Measurements from ENCODE around the gene PNMA1. TPM values are rescaled to one million over a fixed set of nuclear protein-coding genes. Genes with fewer than 3 reads are reported as not detected.

Gene PNMA1
- total and polyA plus RNA-seq, 2 of the 13 experiments (the other 11 are each of a cell fraction or from before 2014, with no cell fraction given): 7.0 to 8.3 TPM

DNA sequence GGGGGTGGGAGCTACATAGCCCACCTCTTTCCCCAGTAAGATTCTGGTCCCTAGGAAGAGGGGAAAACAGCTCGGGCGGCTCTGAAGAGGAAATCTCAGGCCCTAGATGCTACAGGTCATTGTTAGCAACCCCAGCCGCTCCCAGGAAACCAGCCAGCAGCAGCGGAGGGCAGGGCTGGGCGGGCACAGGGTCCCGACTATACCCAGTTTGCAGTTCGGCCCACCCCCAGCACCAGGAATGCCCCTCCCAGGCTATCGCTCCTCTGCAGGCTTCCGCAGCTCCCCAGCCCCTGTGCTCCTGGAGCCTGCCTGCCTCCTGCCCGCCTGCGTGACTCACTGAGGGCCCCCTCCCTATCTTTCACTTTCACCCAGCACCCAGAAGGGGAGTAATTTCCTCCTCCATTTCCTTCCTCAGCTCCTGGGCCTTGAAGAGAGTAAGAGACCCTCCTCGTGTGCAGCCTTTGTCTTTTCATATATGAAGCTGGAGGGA, 27.2 kb upstream of the PNMA1 start (continued):
- TF ChIP-seq, protein P1, sequence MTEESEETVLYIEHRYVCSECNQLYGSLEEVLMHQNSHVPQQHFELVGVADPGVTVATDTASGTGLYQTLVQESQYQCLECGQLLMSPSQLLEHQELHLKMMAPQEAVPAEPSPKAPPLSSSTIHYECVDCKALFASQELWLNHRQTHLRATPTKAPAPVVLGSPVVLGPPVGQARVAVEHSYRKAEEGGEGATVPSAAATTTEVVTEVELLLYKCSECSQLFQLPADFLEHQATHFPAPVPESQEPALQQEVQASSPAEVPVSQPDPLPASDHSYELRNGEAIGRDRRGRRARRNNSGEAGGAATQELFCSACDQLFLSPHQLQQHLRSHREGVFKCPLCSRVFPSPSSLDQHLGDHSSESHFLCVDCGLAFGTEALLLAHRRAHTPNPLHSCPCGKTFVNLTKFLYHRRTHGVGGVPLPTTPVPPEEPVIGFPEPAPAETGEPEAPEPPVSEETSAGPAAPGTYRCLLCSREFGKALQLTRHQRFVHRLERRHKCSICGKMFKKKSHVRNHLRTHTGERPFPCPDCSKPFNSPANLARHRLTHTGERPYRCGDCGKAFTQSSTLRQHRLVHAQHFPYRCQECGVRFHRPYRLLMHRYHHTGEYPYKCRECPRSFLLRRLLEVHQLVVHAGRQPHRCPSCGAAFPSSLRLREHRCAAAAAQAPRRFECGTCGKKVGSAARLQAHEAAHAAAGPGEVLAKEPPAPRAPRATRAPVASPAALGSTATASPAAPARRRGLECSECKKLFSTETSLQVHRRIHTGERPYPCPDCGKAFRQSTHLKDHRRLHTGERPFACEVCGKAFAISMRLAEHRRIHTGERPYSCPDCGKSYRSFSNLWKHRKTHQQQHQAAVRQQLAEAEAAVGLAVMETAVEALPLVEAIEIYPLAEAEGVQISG (CRISPR knock-in tag; IDR thresholded peaks at IDR 0.05): no peak
- TF ChIP-seq ZNF143 (CRISPR knock-in tag; IDR thresholded peaks at IDR 0.05) (0 out of 2 replicates have a peak, but pooled peaks have one; percentile 43), HNRNPK (IDR thresholded peaks at IDR 0.05; ENCODE audit: low read depth, low read length, poor library complexity, severe bottlenecking) (no peak), MED13 (CRISPR knock-in tag; IDR thresholded peaks at IDR 0.05) (no peak), ZNF549 (CRISPR knock-in tag; IDR thresholded peaks at IDR 0.05) (no peak), ZNF891 (CRISPR knock-in tag; IDR thresholded peaks at IDR 0.05) (no peak), ZNF326 (CRISPR knock-in tag; IDR thresholded peaks at IDR 0.05; ENCODE audit: borderline replicate concordance) (no peak), ZNF430 (CRISPR knock-in tag; IDR thresholded peaks at IDR 0.05) (no peak), CREM (IDR thresholded peaks at IDR 0.05) (no peak), CREM (CRISPR knock-in tag; IDR thresholded peaks at IDR 0.05) (no peak), ZBTB7B (CRISPR knock-in tag; IDR thresholded peaks at IDR 0.05) (no peak), ZNF121 (CRISPR knock-in tag; IDR thresholded peaks at IDR 0.05) (no peak), SOX5 (CRISPR knock-in tag; IDR thresholded peaks at IDR 0.05; ENCODE audit: borderline replicate concordance) (0 out of 2 replicates have a peak, but pooled peaks have one; percentile 7), ZNF878 (CRISPR knock-in tag; IDR thresholded peaks at IDR 0.05) (no peak), RBFOX2 (IDR thresholded peaks at IDR 0.05; ENCODE audit: low read depth, low read length) (no peak), GABPB1 (CRISPR knock-in tag; IDR thresholded peaks at IDR 0.05) (no peak)
- TF ChIP-seq, protein P2, sequence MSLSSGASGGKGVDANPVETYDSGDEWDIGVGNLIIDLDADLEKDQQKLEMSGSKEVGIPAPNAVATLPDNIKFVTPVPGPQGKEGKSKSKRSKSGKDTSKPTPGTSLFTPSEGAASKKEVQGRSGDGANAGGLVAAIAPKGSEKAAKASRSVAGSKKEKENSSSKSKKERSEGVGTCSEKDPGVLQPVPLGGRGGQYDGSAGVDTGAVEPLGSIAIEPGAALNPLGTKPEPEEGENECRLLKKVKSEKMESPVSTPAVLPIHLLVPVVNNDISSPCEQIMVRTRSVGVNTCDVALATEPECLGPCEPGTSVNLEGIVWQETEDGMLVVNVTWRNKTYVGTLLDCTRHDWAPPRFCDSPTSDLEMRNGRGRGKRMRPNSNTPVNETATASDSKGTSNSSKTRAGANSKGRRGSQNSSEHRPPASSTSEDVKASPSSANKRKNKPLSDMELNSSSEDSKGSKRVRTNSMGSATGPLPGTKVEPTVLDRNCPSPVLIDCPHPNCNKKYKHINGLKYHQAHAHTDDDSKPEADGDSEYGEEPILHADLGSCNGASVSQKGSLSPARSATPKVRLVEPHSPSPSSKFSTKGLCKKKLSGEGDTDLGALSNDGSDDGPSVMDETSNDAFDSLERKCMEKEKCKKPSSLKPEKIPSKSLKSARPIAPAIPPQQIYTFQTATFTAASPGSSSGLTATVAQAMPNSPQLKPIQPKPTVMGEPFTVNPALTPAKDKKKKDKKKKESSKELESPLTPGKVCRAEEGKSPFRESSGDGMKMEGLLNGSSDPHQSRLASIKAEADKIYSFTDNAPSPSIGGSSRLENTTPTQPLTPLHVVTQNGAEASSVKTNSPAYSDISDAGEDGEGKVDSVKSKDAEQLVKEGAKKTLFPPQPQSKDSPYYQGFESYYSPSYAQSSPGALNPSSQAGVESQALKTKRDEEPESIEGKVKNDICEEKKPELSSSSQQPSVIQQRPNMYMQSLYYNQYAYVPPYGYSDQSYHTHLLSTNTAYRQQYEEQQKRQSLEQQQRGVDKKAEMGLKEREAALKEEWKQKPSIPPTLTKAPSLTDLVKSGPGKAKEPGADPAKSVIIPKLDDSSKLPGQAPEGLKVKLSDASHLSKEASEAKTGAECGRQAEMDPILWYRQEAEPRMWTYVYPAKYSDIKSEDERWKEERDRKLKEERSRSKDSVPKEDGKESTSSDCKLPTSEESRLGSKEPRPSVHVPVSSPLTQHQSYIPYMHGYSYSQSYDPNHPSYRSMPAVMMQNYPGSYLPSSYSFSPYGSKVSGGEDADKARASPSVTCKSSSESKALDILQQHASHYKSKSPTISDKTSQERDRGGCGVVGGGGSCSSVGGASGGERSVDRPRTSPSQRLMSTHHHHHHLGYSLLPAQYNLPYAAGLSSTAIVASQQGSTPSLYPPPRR (CRISPR knock-in tag; IDR thresholded peaks at IDR 0.05; ENCODE audit: borderline replicate concordance): 0 out of 2 replicates have a peak, but pooled peaks have one; percentile 17
- TF ChIP-seq, protein P3, sequence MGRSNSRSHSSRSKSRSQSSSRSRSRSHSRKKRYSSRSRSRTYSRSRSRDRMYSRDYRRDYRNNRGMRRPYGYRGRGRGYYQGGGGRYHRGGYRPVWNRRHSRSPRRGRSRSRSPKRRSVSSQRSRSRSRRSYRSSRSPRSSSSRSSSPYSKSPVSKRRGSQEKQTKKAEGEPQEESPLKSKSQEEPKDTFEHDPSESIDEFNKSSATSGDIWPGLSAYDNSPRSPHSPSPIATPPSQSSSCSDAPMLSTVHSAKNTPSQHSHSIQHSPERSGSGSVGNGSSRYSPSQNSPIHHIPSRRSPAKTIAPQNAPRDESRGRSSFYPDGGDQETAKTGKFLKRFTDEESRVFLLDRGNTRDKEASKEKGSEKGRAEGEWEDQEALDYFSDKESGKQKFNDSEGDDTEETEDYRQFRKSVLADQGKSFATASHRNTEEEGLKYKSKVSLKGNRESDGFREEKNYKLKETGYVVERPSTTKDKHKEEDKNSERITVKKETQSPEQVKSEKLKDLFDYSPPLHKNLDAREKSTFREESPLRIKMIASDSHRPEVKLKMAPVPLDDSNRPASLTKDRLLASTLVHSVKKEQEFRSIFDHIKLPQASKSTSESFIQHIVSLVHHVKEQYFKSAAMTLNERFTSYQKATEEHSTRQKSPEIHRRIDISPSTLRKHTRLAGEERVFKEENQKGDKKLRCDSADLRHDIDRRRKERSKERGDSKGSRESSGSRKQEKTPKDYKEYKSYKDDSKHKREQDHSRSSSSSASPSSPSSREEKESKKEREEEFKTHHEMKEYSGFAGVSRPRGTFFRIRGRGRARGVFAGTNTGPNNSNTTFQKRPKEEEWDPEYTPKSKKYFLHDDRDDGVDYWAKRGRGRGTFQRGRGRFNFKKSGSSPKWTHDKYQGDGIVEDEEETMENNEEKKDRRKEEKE (IDR thresholded peaks at IDR 0.05): no peak
- TF ChIP-seq, protein P4, sequence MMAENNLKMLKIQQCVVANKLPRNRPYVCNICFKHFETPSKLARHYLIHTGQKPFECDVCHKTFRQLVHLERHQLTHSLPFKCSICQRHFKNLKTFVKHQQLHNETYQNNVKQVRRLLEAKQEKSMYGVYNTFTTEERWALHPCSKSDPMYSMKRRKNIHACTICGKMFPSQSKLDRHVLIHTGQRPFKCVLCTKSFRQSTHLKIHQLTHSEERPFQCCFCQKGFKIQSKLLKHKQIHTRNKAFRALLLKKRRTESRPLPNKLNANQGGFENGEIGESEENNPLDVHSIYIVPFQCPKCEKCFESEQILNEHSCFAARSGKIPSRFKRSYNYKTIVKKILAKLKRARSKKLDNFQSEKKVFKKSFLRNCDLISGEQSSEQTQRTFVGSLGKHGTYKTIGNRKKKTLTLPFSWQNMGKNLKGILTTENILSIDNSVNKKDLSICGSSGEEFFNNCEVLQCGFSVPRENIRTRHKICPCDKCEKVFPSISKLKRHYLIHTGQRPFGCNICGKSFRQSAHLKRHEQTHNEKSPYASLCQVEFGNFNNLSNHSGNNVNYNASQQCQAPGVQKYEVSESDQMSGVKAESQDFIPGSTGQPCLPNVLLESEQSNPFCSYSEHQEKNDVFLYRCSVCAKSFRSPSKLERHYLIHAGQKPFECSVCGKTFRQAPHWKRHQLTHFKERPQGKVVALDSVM (CRISPR knock-in tag; IDR thresholded peaks at IDR 0.05): no peak

Data from HepG2 (cell line).